Dedifferentiated amniotic fluid mesenchymal stem cell (primary cell): ENCODE data around the gene ELF5.

ENCODE experiments used
- DNase-seq: peaks from one replicate; pipeline ENCODE4 v3.0.0-alpha.2; 2016; ENCODE audit errors: extremely low spot score

Gene ELF5

GRCh38 chr11:34522188-34522587 lies 8.6 kb upstream of the ELF5 start:
- no peak for DNase-seq

GRCh38 chr11:34521265-34521664 lies 7.7 kb upstream of the ELF5 start:
- DNase-seq: no peak

- no peak for DNase-seq
These were observed 6.1 kb upstream of the ELF5 start for GRCh38 chr11:34519595-34520235.

- DNase-seq: no peak
These were observed 2.9 kb upstream of the ELF5 start for GRCh38 chr11:34516247-34517040.

- no peak for DNase-seq
These were observed 1.0 kb upstream of the ELF5 start for GRCh38 chr11:34514597-34514996.

- no peak for DNase-seq
These were observed 533 bp downstream of the ELF5 start for GRCh38 chr11:34512840-34513681.

- DNase-seq: no peak
These were observed 2.9 kb downstream of the ELF5 start for GRCh38 chr11:34510673-34511072.

- no peak for DNase-seq
These were observed 3.4 kb downstream of the ELF5 start for GRCh38 chr11:34510218-34510617.

- DNase-seq: no peak
These were observed 4.2 kb downstream of the ELF5 start for GRCh38 chr11:34509336-34509876.

GRCh38 chr11:34508524-34508923 lies 5.1 kb downstream of the ELF5 start:
- DNase-seq: no peak

- no peak for DNase-seq
These were observed 6.0 kb downstream of the ELF5 start for GRCh38 chr11:34507610-34508009.

GRCh38 chr11:34507156-34507555 lies 6.4 kb downstream of the ELF5 start:
- DNase-seq: no peak

- DNase-seq: no peak
These were observed 7.7 kb downstream of the ELF5 start for GRCh38 chr11:34505874-34506273.

GRCh38 chr11:34502949-34503348 lies 10.6 kb downstream of the ELF5 start:
- DNase-seq: no peak

- DNase-seq: no peak
These were observed 11.6 kb downstream of the ELF5 start for GRCh38 chr11:34501949-34502348.

GRCh38 chr11:34501500-34501899 lies 12.1 kb downstream of the ELF5 start:
- peak; percentile 74 for DNase-seq

GRCh38 chr11:34499719-34500500 lies 13.7 kb downstream of the ELF5 start:
- no peak for DNase-seq

- DNase-seq: no peak
These were observed 17.7 kb downstream of the ELF5 start for GRCh38 chr11:34495724-34496377.

- DNase-seq: no peak
These were observed 18.3 kb downstream of the ELF5 start for GRCh38 chr11:34495239-34495723.

- no peak for DNase-seq
These were observed 19.5 kb downstream of the ELF5 start for GRCh38 chr11:34493926-34494595.
